ENCODE results near the gene PDXK.

PDXK gene

GRCh38 chr21:43726686-43727518 lies 8.0 kb downstream of the PDXK start:
- TF ChIP-seq FOXM1 (IDR thresholded peaks at IDR 0.05; ENCODE audit: borderline replicate concordance, low read depth) = no peak
- TF ChIP-seq TCF12 (IDR thresholded peaks at IDR 0.05; ENCODE audit: low read depth) = no peak
- no peak; the same call in 1 of the 2 replicates for TF ChIP-seq TEAD4 (IDR thresholded peaks at IDR 0.05)

- TF ChIP-seq TCF12 (IDR thresholded peaks at IDR 0.05; ENCODE audit: low read depth) (peak; percentile 78), EP300 (IDR thresholded peaks at IDR 0.05; ENCODE audit: borderline replicate concordance) (peak; percentile 59), FOXM1 (IDR thresholded peaks at IDR 0.05; ENCODE audit: borderline replicate concordance, low read depth) (peak; percentile 49; the same call in 1 of the 2 replicates), EGR1 (IDR thresholded peaks at IDR 0.05) (peak; percentile 50; the same call in 1 of the 2 replicates), TEAD4 (IDR thresholded peaks at IDR 0.05) (peak; percentile 65), CEBPB (IDR thresholded peaks at IDR 0.05) (no peak), NFIC (IDR thresholded peaks at IDR 0.05) (peak; percentile 59), RAD21 (IDR thresholded peaks at IDR 0.05; ENCODE audit: low read depth) (peak; percentile 32), TAF1 (IDR thresholded peaks at IDR 0.05; ENCODE audit: low read depth) (no peak), CREB1 (IDR thresholded peaks at IDR 0.05; ENCODE audit: low read depth) (no peak), MAX (IDR thresholded peaks at IDR 0.05) (peak; percentile 59), YY1 (IDR thresholded peaks at IDR 0.05; ENCODE audit: low read depth) (no peak), ZBTB7A (IDR thresholded peaks at IDR 0.05; ENCODE audit: low read depth) (peak; percentile 50; the same call in 1 of the 2 replicates)
- TF ChIP-seq, protein P1, sequence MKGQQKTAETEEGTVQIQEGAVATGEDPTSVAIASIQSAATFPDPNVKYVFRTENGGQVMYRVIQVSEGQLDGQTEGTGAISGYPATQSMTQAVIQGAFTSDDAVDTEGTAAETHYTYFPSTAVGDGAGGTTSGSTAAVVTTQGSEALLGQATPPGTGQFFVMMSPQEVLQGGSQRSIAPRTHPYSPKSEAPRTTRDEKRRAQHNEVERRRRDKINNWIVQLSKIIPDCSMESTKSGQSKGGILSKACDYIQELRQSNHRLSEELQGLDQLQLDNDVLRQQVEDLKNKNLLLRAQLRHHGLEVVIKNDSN (IDR thresholded peaks at IDR 0.05) = no peak
- TF ChIP-seq, protein P2, sequence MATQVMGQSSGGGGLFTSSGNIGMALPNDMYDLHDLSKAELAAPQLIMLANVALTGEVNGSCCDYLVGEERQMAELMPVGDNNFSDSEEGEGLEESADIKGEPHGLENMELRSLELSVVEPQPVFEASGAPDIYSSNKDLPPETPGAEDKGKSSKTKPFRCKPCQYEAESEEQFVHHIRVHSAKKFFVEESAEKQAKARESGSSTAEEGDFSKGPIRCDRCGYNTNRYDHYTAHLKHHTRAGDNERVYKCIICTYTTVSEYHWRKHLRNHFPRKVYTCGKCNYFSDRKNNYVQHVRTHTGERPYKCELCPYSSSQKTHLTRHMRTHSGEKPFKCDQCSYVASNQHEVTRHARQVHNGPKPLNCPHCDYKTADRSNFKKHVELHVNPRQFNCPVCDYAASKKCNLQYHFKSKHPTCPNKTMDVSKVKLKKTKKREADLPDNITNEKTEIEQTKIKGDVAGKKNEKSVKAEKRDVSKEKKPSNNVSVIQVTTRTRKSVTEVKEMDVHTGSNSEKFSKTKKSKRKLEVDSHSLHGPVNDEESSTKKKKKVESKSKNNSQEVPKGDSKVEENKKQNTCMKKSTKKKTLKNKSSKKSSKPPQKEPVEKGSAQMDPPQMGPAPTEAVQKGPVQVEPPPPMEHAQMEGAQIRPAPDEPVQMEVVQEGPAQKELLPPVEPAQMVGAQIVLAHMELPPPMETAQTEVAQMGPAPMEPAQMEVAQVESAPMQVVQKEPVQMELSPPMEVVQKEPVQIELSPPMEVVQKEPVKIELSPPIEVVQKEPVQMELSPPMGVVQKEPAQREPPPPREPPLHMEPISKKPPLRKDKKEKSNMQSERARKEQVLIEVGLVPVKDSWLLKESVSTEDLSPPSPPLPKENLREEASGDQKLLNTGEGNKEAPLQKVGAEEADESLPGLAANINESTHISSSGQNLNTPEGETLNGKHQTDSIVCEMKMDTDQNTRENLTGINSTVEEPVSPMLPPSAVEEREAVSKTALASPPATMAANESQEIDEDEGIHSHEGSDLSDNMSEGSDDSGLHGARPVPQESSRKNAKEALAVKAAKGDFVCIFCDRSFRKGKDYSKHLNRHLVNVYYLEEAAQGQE (IDR thresholded peaks at IDR 0.05; ENCODE audit: low read depth) = no peak
Observed at GRCh38 chr21:43727519-43728153, 8.7 kb downstream of the PDXK start.

DNA sequence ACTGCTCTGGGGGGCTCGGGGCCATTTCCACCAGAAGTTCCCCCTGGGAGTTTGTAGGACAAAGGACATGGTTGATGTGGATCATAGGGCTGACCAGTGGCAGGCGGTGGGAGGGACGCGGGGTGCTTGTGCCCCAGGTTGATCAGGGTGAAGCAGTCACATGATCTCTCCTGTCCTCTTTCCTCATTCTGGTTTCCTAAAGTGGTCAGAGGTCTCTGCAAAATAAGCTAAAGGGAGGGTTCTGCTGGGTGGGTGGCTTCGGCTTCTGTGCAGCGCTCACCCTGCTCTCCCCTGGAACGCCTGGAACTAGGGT lies 9.2 kb downstream of the PDXK start:
- TF ChIP-seq TCF12 (IDR thresholded peaks at IDR 0.05; ENCODE audit: low read depth) (no peak), YY1 (IDR thresholded peaks at IDR 0.05; ENCODE audit: low read depth) (no peak), EGR1 (IDR thresholded peaks at IDR 0.05) (no peak), CREB1 (IDR thresholded peaks at IDR 0.05; ENCODE audit: low read depth) (no peak), FOXM1 (IDR thresholded peaks at IDR 0.05; ENCODE audit: borderline replicate concordance, low read depth) (no peak), ZBTB7A (IDR thresholded peaks at IDR 0.05; ENCODE audit: low read depth) (no peak)
- TF ChIP-seq, protein P2 (IDR thresholded peaks at IDR 0.05; ENCODE audit: low read depth) = no peak
- TF ChIP-seq, protein P1 (IDR thresholded peaks at IDR 0.05) = peak; percentile 36; the same call in 1 of the 2 replicates

- TF ChIP-seq, protein P2 (IDR thresholded peaks at IDR 0.05; ENCODE audit: low read depth) = no peak
- TF ChIP-seq FOXM1 (IDR thresholded peaks at IDR 0.05; ENCODE audit: borderline replicate concordance, low read depth) = no peak
- TF ChIP-seq CREB1 (IDR thresholded peaks at IDR 0.05; ENCODE audit: low read depth) = no peak
- peak; percentile 64 for TF ChIP-seq TEAD4 (IDR thresholded peaks at IDR 0.05)
- TF ChIP-seq NFIC (IDR thresholded peaks at IDR 0.05) = peak; percentile 71
- TF ChIP-seq YY1 (IDR thresholded peaks at IDR 0.05; ENCODE audit: low read depth) = no peak; the same call in 1 of the 2 replicates
- peak; percentile 94 for TF ChIP-seq MAX (IDR thresholded peaks at IDR 0.05)
- TF ChIP-seq, protein P1 (IDR thresholded peaks at IDR 0.05) = peak; percentile 83
- peak; percentile 68; the same call in 1 of the 2 replicates for TF ChIP-seq TCF12 (IDR thresholded peaks at IDR 0.05; ENCODE audit: low read depth)
- TF ChIP-seq EP300 (IDR thresholded peaks at IDR 0.05; ENCODE audit: borderline replicate concordance) = peak; percentile 72
- no peak for TF ChIP-seq ZBTB7A (IDR thresholded peaks at IDR 0.05; ENCODE audit: low read depth)
- TF ChIP-seq TAF1 (IDR thresholded peaks at IDR 0.05; ENCODE audit: low read depth) = no peak
- peak; percentile 25; the same call in 1 of the 2 replicates for TF ChIP-seq EGR1 (IDR thresholded peaks at IDR 0.05)
- TF ChIP-seq CEBPB (IDR thresholded peaks at IDR 0.05) = 0 out of 2 replicates have a peak, but pooled peaks have one; percentile 3
- no peak for TF ChIP-seq RAD21 (IDR thresholded peaks at IDR 0.05; ENCODE audit: low read depth)
Observed at GRCh38 chr21:43728467-43729390, 9.8 kb downstream of the PDXK start.

All from Ishikawa (cell line).